GM21786 (cell line): ENCODE measurements around the gene HES1.
A peak's percentile ranks its signal among the peaks of the same experiment; 100 is the strongest.
"Not testable (repeated sequence)": the region's sequence is repeated elsewhere in the genome, so short reads cannot be mapped to it uniquely, and the experiment has no call there.

Experiments
- ATAC-seq: cut with Tn5 transposase; IDR thresholded peaks from one replicate; pipeline ENCODE4 v1.9.1; 2021; ENCODE audit not compliant: unreplicated experiment

Gene HES1

GRCh38 chr3:194124193-194124592, 11.8 kb upstream of the HES1 start:
- no peak for ATAC-seq

- no peak for ATAC-seq
Measured at GRCh38 chr3:194125442-194125841, 10.5 kb upstream of the HES1 start.

- no peak for ATAC-seq
Measured at GRCh38 chr3:194126790-194127189, 9.2 kb upstream of the HES1 start.

GRCh38 chr3:194128202-194128918, 7.6 kb upstream of the HES1 start:
- ATAC-seq, result no peak

- ATAC-seq, result not testable (repeated sequence)
Measured at GRCh38 chr3:194128919-194129295, 7.0 kb upstream of the HES1 start.

DNA sequence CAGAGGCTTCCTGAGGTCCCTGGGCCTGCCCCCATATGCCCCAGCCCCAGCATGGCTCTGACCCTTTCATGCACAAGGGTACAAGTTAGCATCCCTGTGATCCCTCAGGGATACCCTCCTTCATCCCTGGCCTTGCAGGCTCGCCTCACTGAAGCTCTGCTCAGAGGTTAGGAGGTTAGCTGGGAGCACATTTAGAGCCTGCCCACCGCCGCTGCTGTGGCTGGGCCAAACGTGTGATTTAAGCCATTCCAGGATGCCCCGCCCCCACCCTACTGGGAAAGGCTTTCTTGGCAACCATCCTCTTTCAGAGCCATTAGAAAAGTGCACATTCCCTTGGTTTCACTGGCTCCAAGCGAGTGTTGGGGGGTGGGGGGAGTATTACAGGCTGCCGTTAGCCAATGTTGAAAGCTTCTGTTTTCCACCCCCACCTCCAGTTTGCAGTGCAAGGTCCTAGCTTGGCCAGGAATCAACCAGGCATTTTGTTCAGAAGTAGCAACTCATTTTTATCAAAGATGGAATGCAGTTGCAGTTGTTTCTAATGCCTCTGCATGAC, 6.3 kb upstream of the HES1 start:
- no peak for ATAC-seq

GRCh38 chr3:194130188-194130587, 5.8 kb upstream of the HES1 start:
- ATAC-seq, result no peak

DNA sequence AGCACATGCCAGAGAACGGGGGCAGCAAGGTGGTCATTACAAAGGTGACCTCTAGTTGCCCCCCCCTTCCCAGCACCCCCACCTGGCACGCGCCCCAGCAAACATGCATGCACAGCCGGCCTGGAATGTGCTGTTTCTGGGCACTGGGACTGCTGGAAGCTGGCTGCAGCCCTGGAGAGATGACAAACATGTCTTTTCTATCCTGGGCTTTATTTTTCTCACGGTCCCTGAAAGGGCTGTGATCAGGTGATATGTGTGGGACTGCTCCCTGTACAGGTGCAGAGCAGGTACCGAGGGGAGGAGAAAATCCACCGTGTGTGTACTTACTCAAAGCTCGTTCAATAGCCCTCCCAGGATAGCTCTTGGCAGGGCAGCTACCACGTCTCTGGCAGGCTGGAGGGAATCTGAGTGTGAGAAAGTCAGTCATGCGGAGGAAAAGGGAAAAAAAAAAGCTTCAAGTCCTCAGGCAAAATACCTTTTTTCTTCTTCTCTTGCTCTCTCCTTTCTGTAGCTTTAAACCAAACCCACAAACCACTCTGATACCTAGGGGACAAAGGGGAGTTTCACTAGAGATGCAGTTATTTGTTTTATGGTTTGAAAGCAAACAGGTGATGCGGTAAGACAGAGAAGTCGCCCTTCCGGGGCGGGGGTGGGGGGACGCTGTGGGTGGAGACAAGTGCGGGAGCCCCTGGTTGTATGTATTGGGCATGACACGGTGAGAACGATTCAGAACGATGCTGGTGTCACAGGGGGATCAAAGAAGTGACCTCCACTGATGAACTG, 5.0 kb upstream of the HES1 start:
- ATAC-seq, result peak; percentile 62

DNA sequence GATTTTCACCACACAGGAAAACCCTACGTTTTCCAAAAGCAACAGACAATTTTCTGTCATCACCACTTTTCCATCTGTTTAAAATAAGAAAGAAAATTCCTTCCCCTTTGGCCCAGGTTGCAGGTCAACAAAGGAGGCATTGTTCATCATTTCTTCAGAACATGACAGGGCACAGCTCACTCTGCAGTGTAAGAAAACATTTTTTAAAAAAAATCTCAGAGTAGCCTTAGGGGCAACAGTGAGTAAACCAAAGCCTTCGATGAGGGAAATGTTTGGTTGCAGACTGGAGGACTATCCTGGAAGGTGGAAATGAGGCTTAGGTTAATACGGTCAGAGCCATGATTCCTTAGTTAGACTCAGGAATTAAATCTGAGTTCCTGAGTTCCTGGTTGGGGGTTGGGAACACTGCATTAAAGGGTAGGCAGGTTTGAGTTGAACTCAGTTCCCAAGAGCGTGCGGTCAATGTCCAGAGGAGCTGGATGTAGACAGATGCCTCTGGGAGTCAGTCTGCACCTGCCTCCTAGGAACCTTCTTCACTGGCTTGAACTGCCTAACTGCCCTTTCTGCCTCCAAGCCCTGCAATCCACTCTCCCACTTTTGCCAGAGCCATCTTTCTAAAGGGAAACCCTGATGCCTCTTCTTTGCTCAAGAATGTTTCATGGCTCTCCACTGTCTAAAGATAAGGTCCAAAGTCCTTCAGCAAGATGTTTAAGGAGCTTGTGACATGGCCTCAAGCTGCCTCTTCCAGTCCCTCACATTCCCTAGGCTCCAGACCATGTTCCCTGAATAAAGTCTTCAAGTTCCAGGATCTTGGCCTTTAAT, 3.3 kb upstream of the HES1 start:
- no peak for ATAC-seq

DNA sequence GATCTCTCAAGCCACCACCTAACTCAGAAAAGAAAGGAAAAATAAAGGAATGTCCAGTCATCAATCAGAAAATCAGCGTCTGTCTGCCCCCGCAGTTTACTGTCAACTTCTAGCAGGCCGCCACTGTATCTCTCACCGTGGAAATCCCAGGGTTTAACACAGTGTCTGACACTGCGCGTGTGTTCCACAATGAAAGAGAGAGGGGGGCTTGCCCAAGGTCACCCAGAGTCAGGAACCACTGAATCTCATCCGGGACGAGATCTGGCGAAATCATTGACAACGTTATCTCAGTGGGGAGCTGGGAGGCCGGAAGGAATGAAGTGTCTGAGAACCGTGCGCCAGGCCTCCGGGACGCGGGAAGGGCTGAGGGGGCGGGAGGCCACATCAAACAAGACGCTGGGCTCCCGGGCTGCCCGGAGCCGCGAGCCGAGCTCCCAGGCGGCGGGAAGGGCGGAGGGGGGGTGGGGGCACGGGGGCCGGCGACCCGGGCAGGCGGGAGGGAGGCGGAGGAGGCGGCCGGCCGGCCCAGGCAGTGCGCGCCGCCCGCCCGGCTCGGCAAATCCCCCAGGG, 2.2 kb upstream of the HES1 start:
- no peak for ATAC-seq

DNA sequence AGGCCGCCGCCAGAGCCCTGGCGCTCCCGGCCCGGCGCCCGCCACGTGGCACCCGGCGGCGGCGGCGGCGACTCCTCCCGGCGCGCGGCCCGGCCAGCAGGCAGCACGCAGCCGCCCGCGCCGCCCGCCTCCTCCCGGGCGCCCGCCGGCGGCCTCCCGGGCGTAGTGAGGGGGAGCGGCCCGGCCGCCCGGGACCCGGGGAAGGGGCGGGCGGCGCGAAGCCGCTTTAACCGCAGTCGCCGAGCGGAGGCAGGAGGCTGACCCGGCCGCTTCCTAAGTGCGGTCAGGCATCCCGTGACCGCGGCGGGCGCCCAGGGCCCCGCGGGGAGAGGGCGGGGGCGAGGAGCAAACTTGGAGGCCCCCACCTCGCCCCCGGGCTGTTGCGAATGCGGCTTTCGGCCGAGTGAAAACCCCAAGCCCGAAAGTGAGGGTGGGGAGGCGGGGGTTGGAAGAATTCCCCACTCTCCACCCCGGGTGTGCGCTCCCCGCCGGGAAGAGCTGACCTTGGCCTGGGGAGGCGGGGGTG, 1.7 kb upstream of the HES1 start:
- ATAC-seq, result peak; percentile 5

- ATAC-seq, result peak; percentile 28
Measured at GRCh38 chr3:194134757-194135515, 1.0 kb upstream of the HES1 start.

DNA sequence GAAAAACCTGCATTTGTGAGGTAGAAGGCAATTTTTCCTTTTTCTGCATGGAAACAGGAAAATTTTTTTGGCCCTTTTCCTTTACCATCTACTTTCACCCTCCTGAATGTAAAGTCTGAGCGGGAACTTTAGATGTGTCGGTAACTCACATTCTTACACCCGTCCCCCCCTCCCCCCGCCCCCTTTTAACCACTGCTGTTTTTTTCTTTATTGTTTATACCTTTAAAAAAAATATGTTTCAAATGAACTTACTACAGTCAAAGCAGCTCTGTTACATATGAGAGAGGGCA, 487 bp upstream of the HES1 start:
- ATAC-seq, result no peak

GRCh38 chr3:194136519-194137007, 615 bp downstream of the HES1 start:
- ATAC-seq, result no peak

GRCh38 chr3:194137008-194137505, 1.1 kb downstream of the HES1 start:
- ATAC-seq, result no peak

DNA sequence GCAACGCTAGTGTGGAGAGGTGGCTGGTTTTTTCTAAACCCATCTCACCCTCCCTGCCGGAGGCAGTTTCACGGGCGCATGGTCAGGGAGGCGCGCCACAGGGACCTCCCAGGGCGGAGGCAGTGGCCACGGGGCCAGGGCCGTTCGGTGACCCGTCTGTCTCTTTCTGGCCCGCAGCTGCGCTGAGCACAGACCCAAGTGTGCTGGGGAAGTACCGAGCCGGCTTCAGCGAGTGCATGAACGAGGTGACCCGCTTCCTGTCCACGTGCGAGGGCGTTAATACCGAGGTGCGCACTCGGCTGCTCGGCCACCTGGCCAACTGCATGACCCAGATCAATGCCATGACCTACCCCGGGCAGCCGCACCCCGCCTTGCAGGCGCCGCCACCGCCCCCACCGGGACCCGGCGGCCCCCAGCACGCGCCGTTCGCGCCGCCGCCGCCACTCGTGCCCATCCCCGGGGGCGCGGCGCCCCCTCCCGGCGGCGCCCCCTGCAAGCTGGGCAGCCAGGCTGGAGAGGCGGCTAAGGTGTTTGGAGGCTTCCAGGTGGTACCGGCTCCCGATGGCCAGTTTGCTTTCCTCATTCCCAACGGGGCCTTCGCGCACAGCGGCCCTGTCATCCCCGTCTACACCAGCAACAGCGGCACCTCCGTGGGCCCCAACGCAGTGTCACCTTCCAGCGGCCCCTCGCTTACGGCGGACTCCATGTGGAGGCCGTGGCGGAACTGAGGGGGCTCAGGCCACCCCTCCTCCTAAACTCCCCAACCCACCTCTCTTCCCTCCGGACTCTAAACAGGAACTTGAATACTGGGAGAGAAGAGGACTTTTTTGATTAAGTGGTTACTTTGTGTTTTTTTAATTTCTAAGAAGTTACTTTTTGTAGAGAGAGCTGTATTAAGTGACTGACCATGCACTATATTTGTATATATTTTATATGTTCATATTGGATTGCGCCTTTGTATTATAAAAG, 1.8 kb downstream of the HES1 start:
- ATAC-seq, result peak; percentile 41

- no peak for ATAC-seq
Measured at GRCh38 chr3:194138732-194139070, 2.8 kb downstream of the HES1 start.

- no peak for ATAC-seq
Measured at GRCh38 chr3:194139071-194139813, 3.3 kb downstream of the HES1 start.
